Naive thymus-derived CD4-positive, alpha-beta T cell (primary cell): ENCODE results near the gene TNFSF18. TPM values are rescaled to one million over a fixed set of nuclear protein-coding genes. Genes with fewer than 3 reads are reported as not detected.
A peak's percentile ranks its signal among the peaks of the same experiment; 100 is the strongest.

Experiments used
- ATAC-seq: fragments of 150-1000 bp; cut with Tn5 transposase; 2 replicates; pipeline ENCODE4 v1.10.0; 2021; ENCODE audit warnings: mild to moderate bottlenecking, moderate library complexity
- CTCF ChIA-PET: fragments of 350-600 bp; sonication (Branson Sonifier 250); formaldehyde crosslinking; loops from one replicate; lab custom pipeline; 2021; ENCODE audit warnings: antibody characterized with exemption; lab: Charles Lee
- POLR2A ChIA-PET: fragments of 350-600 bp; sonication (Branson Sonifier 250); formaldehyde crosslinking; loops from one replicate; lab custom pipeline; 2021; ENCODE audit warnings: antibody characterized with exemption, inconsistent platforms; lab: Charles Lee
- DNase-seq, 9 donors: peaks; one replicate each; pipeline versions ENCODE4 v3.0.0 to v3.0.0-alpha.2; 2020 to 2022; ENCODE audit warnings: mixed read lengths in 1 of 9
- H3K27ac ChIP-seq: one replicate; pipeline ENCODE4 v1.7.0; 2013; ENCODE audit warnings: mild to moderate bottlenecking, low read depth, low read length, moderate library complexity
- H3K27me3 ChIP-seq, 2 donors: one replicate each; pipeline ENCODE4 v1.7.0; 2013; ENCODE audit warnings: low read length in 2 of 2, mild to moderate bottlenecking in 2 of 2, moderate library complexity in 2 of 2; ENCODE audit not compliant: control insufficient read depth in 2 of 2, insufficient read depth in 2 of 2
- H3K36me3 ChIP-seq, 3 experiments: 1 replicate in 2 of 3; 2 replicates in 1 of 3; pipeline ENCODE4 v1.7.0; 2013; ENCODE audit warnings: low read length in 3 of 3, mild to moderate bottlenecking in 3 of 3, moderate library complexity in 1 of 3; ENCODE audit not compliant: insufficient read depth in 3 of 3, control insufficient read depth in 2 of 3
- H3K4me1 ChIP-seq, 2 donors: one replicate each; pipeline ENCODE4 v1.7.0; 2013; ENCODE audit warnings: low read length in 2 of 2, mild to moderate bottlenecking in 2 of 2, moderate library complexity in 1 of 2; ENCODE audit not compliant: control insufficient read depth in 2 of 2, insufficient read depth in 2 of 2
- H3K4me3 ChIP-seq: 2 replicates; pipeline ENCODE4 v1.7.0; 2013; ENCODE audit warnings: mild to moderate bottlenecking, low read length
- H3K9me3 ChIP-seq, 3 experiments: 1 replicate in 2 of 3; 2 replicates in 1 of 3; pipeline ENCODE4 v1.7.0; 2013; ENCODE audit warnings: low read length in 3 of 3; ENCODE audit not compliant: control insufficient read depth in 2 of 3
- H3K27ac Mint-ChIP-seq, 9 donors: one replicate each; pipeline ENCODE4 v1.8.0; 2020 to 2022; ENCODE audit warnings: mixed read lengths in 9 of 9, mild to moderate bottlenecking in 8 of 9, moderate library complexity in 5 of 9, inconsistent platforms in 2 of 9
- H3K27me3 Mint-ChIP-seq, 5 donors: one replicate each; pipeline ENCODE4 v1.8.0; 2021 to 2022; ENCODE audit warnings: mixed read lengths in 5 of 5, mild to moderate bottlenecking in 1 of 5
- H3K36me3 Mint-ChIP-seq, 5 donors: one replicate each; pipeline ENCODE4 v1.8.0; 2020 to 2022; ENCODE audit warnings: mixed read lengths in 5 of 5, mild to moderate bottlenecking in 3 of 5, inconsistent platforms in 1 of 5
- H3K4me1 Mint-ChIP-seq, 7 donors: one replicate each; pipeline ENCODE4 v1.8.0; 2020 to 2022; ENCODE audit warnings: mixed read lengths in 7 of 7, mild to moderate bottlenecking in 3 of 7, inconsistent platforms in 1 of 7
- H3K4me3 Mint-ChIP-seq, 10 donors: one replicate each; pipeline ENCODE4 v1.8.0; 2020 to 2022; ENCODE audit warnings: mild to moderate bottlenecking in 10 of 10, mixed read lengths in 10 of 10, moderate library complexity in 6 of 10, inconsistent platforms in 2 of 10
- H3K9me3 Mint-ChIP-seq, 11 donors: one replicate each; pipeline ENCODE4 v1.8.0; 2020 to 2022; ENCODE audit warnings: mixed read lengths in 11 of 11, mild to moderate bottlenecking in 4 of 11, inconsistent platforms in 1 of 11, moderate library complexity in 1 of 11
- intact Hi-C, 2 donors: fragments of 100-400 bp; cut with micrococcal nuclease; formaldehyde crosslinking; loops; one replicate each; pipeline ENCODE4 v1.15.1; 2023
- polyA plus RNA-seq, 2 donors: library from polyadenylated mRNA; unstranded; fragments of 300-500 nt; fragmentation: Illumina TruSeq; gene quantifications; one replicate each; pipeline ENCODE4 v1.2.3, GENCODE V29; 2021
- total RNA-seq, 6 experiments: library from RNA in 5 of 6; stranded (reverse) in 5 of 6; gene quantifications; 1 replicate in 5 of 6; 2 replicates in 1 of 6; pipeline ENCODE4 v1.2.3 and lab custom pipeline; 2021 to 2026

Gene TNFSF18
- total and polyA plus RNA-seq, 7 experiments from 2014 or later: not detected

DNA sequence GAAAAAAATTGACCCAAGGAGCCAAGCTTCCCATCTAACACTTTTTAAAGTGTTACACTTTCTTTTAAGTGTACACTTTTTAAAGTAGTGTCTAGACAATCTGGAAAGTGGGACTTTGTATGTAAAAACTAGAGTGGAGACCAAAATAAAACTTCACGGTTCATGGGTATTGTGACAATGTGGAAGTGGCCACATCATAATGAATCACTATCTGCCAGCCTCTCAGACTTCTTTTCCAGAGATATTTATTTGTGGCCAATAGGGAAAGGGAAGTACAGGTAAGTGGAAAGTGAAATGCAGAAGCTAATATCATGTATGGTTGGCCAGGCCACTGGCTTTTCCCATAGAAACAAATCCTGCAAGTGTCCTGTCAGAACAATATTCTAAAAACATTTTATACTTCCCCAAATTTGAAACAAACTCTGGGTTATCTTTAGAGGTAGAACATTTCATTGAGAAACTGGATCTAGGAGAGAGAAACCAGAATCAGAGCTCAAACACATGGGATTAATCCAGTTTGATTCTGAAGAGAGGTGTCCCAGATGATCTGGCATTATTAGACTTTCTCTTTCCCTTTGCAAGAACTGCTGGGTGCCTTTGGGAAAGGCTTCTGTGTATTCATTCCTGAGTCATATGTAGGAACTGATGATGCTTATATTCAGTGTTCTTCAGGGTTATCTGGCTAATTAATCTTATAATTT lies 2.0 kb downstream of the TNFSF18 start:
- CTCF ChIA-PET: no interaction called here
- POLR2A ChIA-PET: interaction anchor here (1.1 kb wide), 1 partner anchor 9 kb away, joined by 3 read pairs; no protein-coding TSS in a partner anchor
- no peak for DNase-seq
- H3K4me1 ChIP-seq: no peaks in the 10 kb centered on the region
- Mint-ChIP-seq H3K4me3 (no peak overlapping the region), H3K27me3 (peaks cover 0 to 6% (median 0%) of the 10 kb centered on the region in 5 donors), H3K9me3 (no peaks in the 10 kb centered on the region), H3K36me3 (no peaks in the 10 kb centered on the region), H3K27ac (no peak overlapping the region), H3K4me1 (peaks cover 0 to 8% (median 7%) of the 10 kb centered on the region in 7 donors)
- H3K27me3 ChIP-seq: no peaks in the 10 kb centered on the region
- intact Hi-C loops: loop anchor here in 1 of 2 donors (5.0 to 10.0 kb wide), 2 partner anchors 224 to 301 kb away; no protein-coding TSS in a partner anchor
- H3K36me3 ChIP-seq: no peaks in the 10 kb centered on the region
- no peak overlapping the region for H3K4me3 ChIP-seq
- no peak overlapping the region for H3K27ac ChIP-seq
- H3K9me3 ChIP-seq: no peaks in the 10 kb centered on the region
- no peak for ATAC-seq

GRCh38 chr1:173044656-173045055 lies 6.1 kb downstream of the TNFSF18 start:
- no peaks in the 10 kb centered on the region for H3K36me3 ChIP-seq
- H3K27ac ChIP-seq: no peak overlapping the region
- H3K9me3 Mint-ChIP-seq: peaks cover 0 to 3% (median 0%) of the 10 kb centered on the region in 11 donors
- ChIA-PET POLR2A (no interaction called here), CTCF (no interaction called here)
- no peak overlapping the region for H3K4me3 ChIP-seq
- DNase-seq: no peak
- no peaks in the 10 kb centered on the region for H3K4me1 ChIP-seq
- intact Hi-C loops: loop anchor here in 1 of 2 donors (5.0 to 10.0 kb wide), 2 partner anchors 220 to 297 kb away; no protein-coding TSS in a partner anchor
- H3K9me3 ChIP-seq: no peaks in the 10 kb centered on the region
- H3K36me3 Mint-ChIP-seq: no peaks in the 10 kb centered on the region
- peaks cover 0 to 13% (median 0%) of the 10 kb centered on the region in 7 donors for H3K4me1 Mint-ChIP-seq
- H3K27me3 Mint-ChIP-seq: peaks cover 0 to 13% (median 0%) of the 10 kb centered on the region in 5 donors
- H3K27ac Mint-ChIP-seq: no peak overlapping the region
- no peaks in the 10 kb centered on the region for H3K27me3 ChIP-seq
- ATAC-seq: no peak
- H3K4me3 Mint-ChIP-seq: no peak overlapping the region

- ChIA-PET CTCF (interaction anchor here (0.6 kb wide), 1 partner anchor 23 kb away, joined by 4 read pairs; no protein-coding TSS in a partner anchor), POLR2A (no interaction called here)
- no peaks in the 10 kb centered on the region for H3K9me3 ChIP-seq
- H3K4me3 ChIP-seq: no peak overlapping the region
- Mint-ChIP-seq H3K27me3 (peaks cover 0 to 11% (median 0%) of the 10 kb centered on the region in 5 donors), H3K9me3 (peaks cover 0 to 3% (median 0%) of the 10 kb centered on the region in 11 donors), H3K27ac (no peak overlapping the region), H3K36me3 (peaks cover 0 to 2% (median 0%) of the 10 kb centered on the region in 5 donors), H3K4me1 (peaks cover 0 to 25% (median 7%) of the 10 kb centered on the region in 7 donors), H3K4me3 (no peak overlapping the region)
- H3K4me1 ChIP-seq: no peaks in the 10 kb centered on the region
- no peak overlapping the region for H3K27ac ChIP-seq
- no peaks in the 10 kb centered on the region for H3K36me3 ChIP-seq
- DNase-seq (no peak), ATAC-seq (no peak)
- H3K27me3 ChIP-seq: no peaks in the 10 kb centered on the region
- intact Hi-C loops: loop anchor here in 1 of 2 donors (10.0 kb wide), 1 partner anchor 218 kb away; no protein-coding TSS in a partner anchor
Measured at GRCh38 chr1:173043253-173043652, 7.5 kb downstream of the TNFSF18 start.

GRCh38 chr1:173042806-173043205 lies 7.9 kb downstream of the TNFSF18 start:
- Mint-ChIP-seq H3K27me3 (peaks cover 0 to 11% (median 0%) of the 10 kb centered on the region in 5 donors), H3K36me3 (peaks cover 0 to 2% (median 0%) of the 10 kb centered on the region in 5 donors), H3K4me3 (no peak overlapping the region), H3K4me1 (peaks cover 0 to 26% (median 7%) of the 10 kb centered on the region in 7 donors), H3K27ac (no peak overlapping the region), H3K9me3 (peaks cover 0 to 3% (median 0%) of the 10 kb centered on the region in 11 donors)
- DNase-seq (no peak), ATAC-seq (no peak)
- POLR2A ChIA-PET: interaction anchor here (0.6 kb wide), 1 partner anchor 62 kb away, joined by 3 read pairs; no protein-coding TSS in a partner anchor
- no peaks in the 10 kb centered on the region for H3K9me3 ChIP-seq
- intact Hi-C loops: loop anchor here in 1 of 2 donors (10.0 kb wide), 1 partner anchor 218 kb away; no protein-coding TSS in a partner anchor
- no peaks in the 10 kb centered on the region for H3K36me3 ChIP-seq
- H3K27ac ChIP-seq: no peak overlapping the region
- no peak overlapping the region for H3K4me3 ChIP-seq
- CTCF ChIA-PET: interaction anchor here (0.6 kb wide), 1 partner anchor 23 kb away, joined by 4 read pairs; no protein-coding TSS in a partner anchor
- H3K4me1 ChIP-seq: no peaks in the 10 kb centered on the region
- no peaks in the 10 kb centered on the region for H3K27me3 ChIP-seq

DNA sequence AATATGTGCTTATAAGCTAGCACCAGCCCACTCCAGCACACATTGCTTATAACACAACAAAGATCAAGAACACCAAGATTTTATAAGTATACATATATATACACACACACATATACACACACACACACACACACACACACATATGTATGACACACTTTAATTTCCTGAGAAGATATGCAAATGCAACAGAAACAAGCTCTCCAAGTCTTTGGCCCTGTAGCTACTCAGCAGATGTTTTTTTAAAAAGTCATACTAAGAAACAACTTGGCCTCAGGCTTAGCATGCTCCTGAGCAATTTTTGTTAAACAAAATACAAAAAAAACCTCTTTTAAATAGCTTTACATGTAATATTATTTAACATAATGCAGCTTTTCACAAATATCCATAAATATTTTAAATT lies 11.1 kb downstream of the TNFSF18 start:
- Mint-ChIP-seq H3K27ac (no peak overlapping the region), H3K27me3 (peaks cover 0 to 11% (median 0%) of the 10 kb centered on the region in 5 donors), H3K4me3 (no peak overlapping the region), H3K4me1 (peaks cover 0 to 29% (median 7%) of the 10 kb centered on the region in 7 donors), H3K9me3 (peaks cover 0 to 7% (median 0%) of the 10 kb centered on the region in 11 donors), H3K36me3 (peaks cover 0 to 6% (median 0%) of the 10 kb centered on the region in 5 donors)
- DNase-seq (no peak), ATAC-seq (no peak)
- Histone ChIP-seq H3K4me3 (no peak overlapping the region), H3K36me3 (no peaks in the 10 kb centered on the region), H3K4me1 (no peaks in the 10 kb centered on the region), H3K9me3 (no peaks in the 10 kb centered on the region), H3K27ac (no peak overlapping the region), H3K27me3 (no peaks in the 10 kb centered on the region)
- POLR2A ChIA-PET: interaction anchor here (0.6 kb wide), 2 partner anchors 324 to 1106 kb away, joined by 3 read pairs; no protein-coding TSS in a partner anchor
- intact Hi-C loops: loop anchor here in 1 of 2 donors (10.0 kb wide), 1 partner anchor 215 kb away; no protein-coding TSS in a partner anchor
- CTCF ChIA-PET: no interaction called here

- H3K27me3 ChIP-seq: no peaks in the 10 kb centered on the region
- no peaks in the 10 kb centered on the region for H3K4me1 ChIP-seq
- H3K27ac ChIP-seq: no peak overlapping the region
- H3K36me3 Mint-ChIP-seq: peaks cover 0 to 6% (median 0%) of the 10 kb centered on the region in 5 donors
- H3K9me3 Mint-ChIP-seq: peaks cover 0 to 7% (median 0%) of the 10 kb centered on the region in 11 donors
- ChIA-PET CTCF (no interaction called here), POLR2A (interaction anchor here (0.6 kb wide), 1 partner anchor 1106 kb away, joined by 3 read pairs; no protein-coding TSS in a partner anchor)
- no peak overlapping the region for H3K4me3 ChIP-seq
- no peaks in the 10 kb centered on the region for H3K36me3 ChIP-seq
- H3K27ac Mint-ChIP-seq: peak overlapping the region in 1 of 9 donors; percentile 20
- ATAC-seq (peak; percentile 40), DNase-seq (peak in 2 of 9 donors; percentile 2 to 20)
- H3K4me1 Mint-ChIP-seq: peaks cover 0 to 29% (median 7%) of the 10 kb centered on the region in 7 donors
- peak overlapping the region in 3 of 10 donors; percentile 1 to 26 (median 10) for H3K4me3 Mint-ChIP-seq
- H3K27me3 Mint-ChIP-seq: peaks cover 0 to 15% (median 0%) of the 10 kb centered on the region in 5 donors
- intact Hi-C loops: no loop called here
- H3K9me3 ChIP-seq: no peaks in the 10 kb centered on the region
Measured at GRCh38 chr1:173038875-173039554, 11.7 kb downstream of the TNFSF18 start.
